SK-N-SH treated with all-trans-retinoic acid at 6 μM for 48 hours (cell line): ENCODE data around the gene KRT86.

ENCODE experiments used
- ATAC-seq: fragments of 200-7000 bp; cut with Tn5 transposase; 3 replicates; pipeline ENCODE4 v1.9.1; 2020; ENCODE audit warnings: mild to moderate bottlenecking, moderate library complexity
- ARNTL ChIP-seq: fragments of 450-650 bp; formaldehyde crosslinking; IDR thresholded peaks from 2 replicates; pipeline ENCODE4 v1.5.0; 2020; ENCODE audit warnings: low read depth, mild to moderate bottlenecking, moderate library complexity, borderline replicate concordance
- BACH2 ChIP-seq: fragments of 250-450 bp; sonication (Bioruptor Pico); IDR thresholded peaks from 2 replicates; pipeline ENCODE4 v1.9.0; 2021; ENCODE audit warnings: mild to moderate bottlenecking, borderline replicate concordance
- CSDC2 ChIP-seq: fragments of 250-450 bp; sonication (Bioruptor Pico); IDR thresholded peaks from 2 replicates; pipeline ENCODE4 v1.5.0; 2020; ENCODE audit warnings: mild to moderate bottlenecking, moderate library complexity
- ESRRG ChIP-seq: fragments of 250-450 bp; sonication (Bioruptor Pico); IDR thresholded peaks from 2 replicates; pipeline ENCODE4 v1.6.1; 2021; ENCODE audit warnings: mild to moderate bottlenecking
- GLIS3 ChIP-seq: fragments of 250-450 bp; sonication (Bioruptor Pico); IDR thresholded peaks from 2 replicates; pipeline ENCODE4 v1.5.0; 2020; ENCODE audit warnings: mild to moderate bottlenecking, moderate library complexity
- OSR1 ChIP-seq: fragments of 250-450 bp; sonication (Bioruptor Pico); IDR thresholded peaks from 2 replicates; pipeline ENCODE4 v1.8.0; 2022; ENCODE audit warnings: moderate library complexity, mild to moderate bottlenecking, inconsistent platforms
- PPARA ChIP-seq: fragments of 250-450 bp; sonication (Bioruptor Pico); IDR thresholded peaks from 2 replicates; pipeline ENCODE4 v1.5.0; 2020; ENCODE audit warnings: mild to moderate bottlenecking, borderline replicate concordance
- RARB ChIP-seq: fragments of 250-450 bp; sonication (Bioruptor Pico); IDR thresholded peaks from 2 replicates; pipeline ENCODE4 v1.8.0; 2021; ENCODE audit warnings: mild to moderate bottlenecking, moderate library complexity
- SNAI2 ChIP-seq: fragments of 250-450 bp; sonication (Bioruptor Pico); IDR thresholded peaks from 2 replicates; pipeline ENCODE4 v1.5.0; 2020; ENCODE audit warnings: mild to moderate bottlenecking, moderate library complexity
- TCF4 ChIP-seq: fragments of 250-450 bp; sonication (Bioruptor Pico); IDR thresholded peaks from 2 replicates; pipeline ENCODE4 v1.8.0; 2021; ENCODE audit warnings: mild to moderate bottlenecking, moderate library complexity, borderline replicate concordance
- TOX ChIP-seq: fragments of 250-450 bp; sonication (Bioruptor Pico); IDR thresholded peaks from 2 replicates; pipeline ENCODE4 v1.8.0; 2021; ENCODE audit warnings: mild to moderate bottlenecking, moderate library complexity, borderline replicate concordance
- ZC3H10 ChIP-seq: fragments of 250-450 bp; sonication (Bioruptor Pico); IDR thresholded peaks from 2 replicates; pipeline ENCODE4 v1.5.1; 2021; ENCODE audit warnings: mild to moderate bottlenecking, moderate library complexity
- ZFP3 ChIP-seq: fragments of 250-450 bp; sonication (Bioruptor Pico); IDR thresholded peaks from 2 replicates; pipeline ENCODE4 v1.5.0; 2020; ENCODE audit warnings: mild to moderate bottlenecking, moderate library complexity
- ZFP30 ChIP-seq: fragments of 450-650 bp; formaldehyde crosslinking; IDR thresholded peaks from 2 replicates; pipeline ENCODE4 v1.5.0; 2022; ENCODE audit warnings: mild to moderate bottlenecking, moderate library complexity
- ZNF565 ChIP-seq: fragments of 450-650 bp; formaldehyde crosslinking; conservative IDR thresholded peaks from 2 replicates; pipeline ENCODE4 v1.5.0; 2020; ENCODE audit warnings: low read depth, mild to moderate bottlenecking, moderate library complexity
- ZNF70 ChIP-seq: fragments of 450-650 bp; formaldehyde crosslinking; IDR thresholded peaks from 2 replicates; pipeline ENCODE4 v1.5.0; 2020; ENCODE audit warnings: mild to moderate bottlenecking, moderate library complexity
- ZNF8 ChIP-seq: fragments of 450-650 bp; formaldehyde crosslinking; IDR thresholded peaks from 2 replicates; pipeline ENCODE4 v1.5.0; 2020; ENCODE audit warnings: mild to moderate bottlenecking, moderate library complexity
- TF ChIP-seq, protein P1 (sequence below): fragments of 250-450 bp; sonication (Bioruptor Pico); IDR thresholded peaks from 2 replicates; pipeline ENCODE4 v1.5.1; 2021; ENCODE audit warnings: mild to moderate bottlenecking, moderate library complexity
- TF ChIP-seq, protein P2 (sequence below): fragments of 250-450 bp; sonication (Bioruptor Pico); IDR thresholded peaks from 2 replicates; pipeline ENCODE4 v1.5.1; 2020; ENCODE audit warnings: low read depth, mild to moderate bottlenecking, moderate library complexity
- TF ChIP-seq, protein P3 (sequence below): fragments of 250-450 bp; sonication (Bioruptor Pico); IDR thresholded peaks from 2 replicates; pipeline ENCODE4 v1.8.0; 2020; ENCODE audit warnings: mild to moderate bottlenecking, moderate library complexity, borderline replicate concordance
- TF ChIP-seq, protein P4 (sequence below): fragments of 250-450 bp; sonication (Bioruptor Pico); IDR thresholded peaks from 2 replicates; pipeline ENCODE4 v1.5.0; 2020; ENCODE audit warnings: mild to moderate bottlenecking, moderate library complexity
- TF ChIP-seq, protein P5 (sequence below): fragments of 250-450 bp; sonication (Bioruptor Pico); IDR thresholded peaks from 2 replicates; pipeline ENCODE4 v1.8.0; 2021; ENCODE audit warnings: low read depth, mild to moderate bottlenecking, moderate library complexity, borderline replicate concordance

Gene KRT86

DNA sequence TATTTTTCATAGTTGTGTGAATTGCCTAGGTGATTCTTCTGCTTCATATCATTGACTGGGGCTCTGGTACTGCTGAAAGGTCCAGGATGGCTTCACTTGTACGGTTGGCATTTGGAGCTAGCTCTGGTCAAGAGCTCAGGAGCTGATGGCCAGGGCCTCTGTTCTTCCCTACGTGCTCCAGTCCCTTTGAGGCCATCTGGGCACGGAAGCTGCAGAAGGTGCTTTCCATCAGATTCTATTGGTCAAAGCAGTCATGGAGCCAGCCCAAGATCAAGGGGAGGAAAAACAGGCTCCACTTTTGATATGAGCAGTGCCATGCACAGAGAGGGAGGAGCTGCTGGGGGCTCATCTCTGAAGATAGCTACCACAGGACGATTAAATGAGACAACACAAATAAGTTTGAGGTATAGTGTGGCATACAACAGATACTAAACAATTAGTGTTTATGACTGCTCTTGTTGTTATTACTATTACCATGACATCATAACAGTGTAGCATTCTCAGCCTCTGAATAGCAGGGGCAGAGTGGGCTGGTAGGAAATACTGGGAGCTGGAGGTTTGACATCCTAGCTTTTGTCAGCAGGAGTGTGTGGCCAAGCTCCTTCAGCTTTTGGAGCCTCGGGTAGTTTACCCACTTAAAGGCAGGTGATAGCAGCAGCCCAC lies 36.3 kb downstream of the KRT86 start:
- no peak for ATAC-seq
- no peak for TF ChIP-seq ZNF8 (CRISPR knock-in tag)
- no peak for TF ChIP-seq ZFP3
- no peak for TF ChIP-seq ZC3H10 (CRISPR knock-in tag)
- no peak for TF ChIP-seq ZNF565 (CRISPR knock-in tag)
- no peak for TF ChIP-seq PPARA (CRISPR knock-in tag)
- TF ChIP-seq RARB: no peak
- TF ChIP-seq, protein P1, sequence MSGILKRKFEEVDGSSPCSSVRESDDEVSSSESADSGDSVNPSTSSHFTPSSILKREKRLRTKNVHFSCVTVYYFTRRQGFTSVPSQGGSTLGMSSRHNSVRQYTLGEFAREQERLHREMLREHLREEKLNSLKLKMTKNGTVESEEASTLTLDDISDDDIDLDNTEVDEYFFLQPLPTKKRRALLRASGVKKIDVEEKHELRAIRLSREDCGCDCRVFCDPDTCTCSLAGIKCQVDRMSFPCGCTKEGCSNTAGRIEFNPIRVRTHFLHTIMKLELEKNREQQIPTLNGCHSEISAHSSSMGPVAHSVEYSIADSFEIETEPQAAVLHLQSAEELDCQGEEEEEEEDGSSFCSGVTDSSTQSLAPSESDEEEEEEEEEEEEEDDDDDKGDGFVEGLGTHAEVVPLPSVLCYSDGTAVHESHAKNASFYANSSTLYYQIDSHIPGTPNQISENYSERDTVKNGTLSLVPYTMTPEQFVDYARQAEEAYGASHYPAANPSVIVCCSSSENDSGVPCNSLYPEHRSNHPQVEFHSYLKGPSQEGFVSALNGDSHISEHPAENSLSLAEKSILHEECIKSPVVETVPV: no peak
- TF ChIP-seq BACH2: no peak
- TF ChIP-seq ESRRG (CRISPR knock-in tag): no peak
- no peak for TF ChIP-seq TCF4
- TF ChIP-seq SNAI2: no peak
- TF ChIP-seq, protein P2, sequence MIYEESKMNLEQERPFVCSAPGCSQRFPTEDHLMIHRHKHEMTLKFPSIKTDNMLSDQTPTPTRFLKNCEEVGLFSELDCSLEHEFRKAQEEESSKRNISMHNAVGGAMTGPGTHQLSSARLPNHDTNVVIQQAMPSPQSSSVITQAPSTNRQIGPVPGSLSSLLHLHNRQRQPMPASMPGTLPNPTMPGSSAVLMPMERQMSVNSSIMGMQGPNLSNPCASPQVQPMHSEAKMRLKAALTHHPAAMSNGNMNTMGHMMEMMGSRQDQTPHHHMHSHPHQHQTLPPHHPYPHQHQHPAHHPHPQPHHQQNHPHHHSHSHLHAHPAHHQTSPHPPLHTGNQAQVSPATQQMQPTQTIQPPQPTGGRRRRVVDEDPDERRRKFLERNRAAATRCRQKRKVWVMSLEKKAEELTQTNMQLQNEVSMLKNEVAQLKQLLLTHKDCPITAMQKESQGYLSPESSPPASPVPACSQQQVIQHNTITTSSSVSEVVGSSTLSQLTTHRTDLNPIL (CRISPR knock-in tag): no peak
- TF ChIP-seq ZFP30 (CRISPR knock-in tag): no peak

DNA sequence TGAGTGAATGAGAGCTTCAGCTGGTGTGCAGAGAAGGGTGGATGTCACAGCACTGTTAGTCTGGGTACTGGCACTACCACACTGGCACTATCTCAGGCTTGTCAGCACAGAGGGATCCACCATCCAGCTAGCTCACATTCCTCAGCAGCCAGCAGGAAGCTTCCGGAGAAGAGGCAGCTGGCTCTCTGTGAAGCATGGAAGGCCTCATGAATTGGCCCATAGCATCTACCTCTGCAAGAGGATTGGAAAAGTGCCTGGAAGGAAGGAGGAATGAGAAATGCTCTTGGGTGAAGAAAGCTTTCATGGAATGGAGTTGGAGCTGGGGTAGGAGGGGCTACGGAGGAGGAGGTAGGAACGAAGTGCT lies 36.8 kb downstream of the KRT86 start:
- no peak for ATAC-seq
- TF ChIP-seq TCF4 (no peak), SNAI2 (no peak), ARNTL (CRISPR knock-in tag) (no peak), TOX (no peak), ZC3H10 (CRISPR knock-in tag) (no peak), OSR1 (CRISPR knock-in tag) (no peak), ZNF8 (CRISPR knock-in tag) (no peak), ZFP30 (CRISPR knock-in tag) (no peak), ESRRG (CRISPR knock-in tag) (no peak), CSDC2 (CRISPR knock-in tag) (no peak)
- TF ChIP-seq, protein P3, sequence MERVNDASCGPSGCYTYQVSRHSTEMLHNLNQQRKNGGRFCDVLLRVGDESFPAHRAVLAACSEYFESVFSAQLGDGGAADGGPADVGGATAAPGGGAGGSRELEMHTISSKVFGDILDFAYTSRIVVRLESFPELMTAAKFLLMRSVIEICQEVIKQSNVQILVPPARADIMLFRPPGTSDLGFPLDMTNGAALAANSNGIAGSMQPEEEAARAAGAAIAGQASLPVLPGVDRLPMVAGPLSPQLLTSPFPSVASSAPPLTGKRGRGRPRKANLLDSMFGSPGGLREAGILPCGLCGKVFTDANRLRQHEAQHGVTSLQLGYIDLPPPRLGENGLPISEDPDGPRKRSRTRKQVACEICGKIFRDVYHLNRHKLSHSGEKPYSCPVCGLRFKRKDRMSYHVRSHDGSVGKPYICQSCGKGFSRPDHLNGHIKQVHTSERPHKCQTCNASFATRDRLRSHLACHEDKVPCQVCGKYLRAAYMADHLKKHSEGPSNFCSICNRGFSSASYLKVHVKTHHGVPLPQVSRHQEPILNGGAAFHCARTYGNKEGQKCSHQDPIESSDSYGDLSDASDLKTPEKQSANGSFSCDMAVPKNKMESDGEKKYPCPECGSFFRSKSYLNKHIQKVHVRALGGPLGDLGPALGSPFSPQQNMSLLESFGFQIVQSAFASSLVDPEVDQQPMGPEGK: no peak
- TF ChIP-seq, protein P2 (CRISPR knock-in tag): no peak

DNA sequence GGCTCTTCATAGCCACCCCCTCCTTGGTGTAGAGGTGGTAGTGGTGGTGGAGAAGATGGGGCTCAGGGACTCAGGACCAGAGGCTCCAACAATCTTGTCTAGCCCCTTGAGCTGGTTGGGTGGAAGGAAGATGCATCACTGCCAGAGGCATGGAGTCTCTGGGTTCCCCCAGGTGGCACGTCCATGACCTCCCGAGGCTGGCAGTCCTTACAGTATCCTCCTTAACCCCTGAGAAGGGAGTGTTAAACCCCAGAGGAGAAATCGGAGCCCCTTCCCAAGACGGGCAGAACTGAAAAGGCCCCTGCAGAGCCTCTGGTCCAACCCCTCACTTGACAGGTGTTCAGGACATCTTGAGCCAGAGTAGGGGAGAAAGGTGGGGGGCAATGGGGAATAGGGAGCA lies 37.6 kb downstream of the KRT86 start:
- no peak for ATAC-seq
- TF ChIP-seq TCF4 (no peak), OSR1 (CRISPR knock-in tag) (no peak), ZFP3 (no peak), ZNF70 (no peak), GLIS3 (CRISPR knock-in tag) (no peak), ZNF565 (CRISPR knock-in tag) (no peak), ZFP30 (CRISPR knock-in tag) (no peak), RARB (no peak), ESRRG (CRISPR knock-in tag) (no peak)
- TF ChIP-seq, protein P4, sequence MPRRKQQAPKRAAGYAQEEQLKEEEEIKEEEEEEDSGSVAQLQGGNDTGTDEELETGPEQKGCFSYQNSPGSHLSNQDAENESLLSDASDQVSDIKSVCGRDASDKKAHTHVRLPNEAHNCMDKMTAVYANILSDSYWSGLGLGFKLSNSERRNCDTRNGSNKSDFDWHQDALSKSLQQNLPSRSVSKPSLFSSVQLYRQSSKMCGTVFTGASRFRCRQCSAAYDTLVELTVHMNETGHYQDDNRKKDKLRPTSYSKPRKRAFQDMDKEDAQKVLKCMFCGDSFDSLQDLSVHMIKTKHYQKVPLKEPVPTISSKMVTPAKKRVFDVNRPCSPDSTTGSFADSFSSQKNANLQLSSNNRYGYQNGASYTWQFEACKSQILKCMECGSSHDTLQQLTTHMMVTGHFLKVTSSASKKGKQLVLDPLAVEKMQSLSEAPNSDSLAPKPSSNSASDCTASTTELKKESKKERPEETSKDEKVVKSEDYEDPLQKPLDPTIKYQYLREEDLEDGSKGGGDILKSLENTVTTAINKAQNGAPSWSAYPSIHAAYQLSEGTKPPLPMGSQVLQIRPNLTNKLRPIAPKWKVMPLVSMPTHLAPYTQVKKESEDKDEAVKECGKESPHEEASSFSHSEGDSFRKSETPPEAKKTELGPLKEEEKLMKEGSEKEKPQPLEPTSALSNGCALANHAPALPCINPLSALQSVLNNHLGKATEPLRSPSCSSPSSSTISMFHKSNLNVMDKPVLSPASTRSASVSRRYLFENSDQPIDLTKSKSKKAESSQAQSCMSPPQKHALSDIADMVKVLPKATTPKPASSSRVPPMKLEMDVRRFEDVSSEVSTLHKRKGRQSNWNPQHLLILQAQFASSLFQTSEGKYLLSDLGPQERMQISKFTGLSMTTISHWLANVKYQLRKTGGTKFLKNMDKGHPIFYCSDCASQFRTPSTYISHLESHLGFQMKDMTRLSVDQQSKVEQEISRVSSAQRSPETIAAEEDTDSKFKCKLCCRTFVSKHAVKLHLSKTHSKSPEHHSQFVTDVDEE (CRISPR knock-in tag): no peak
- TF ChIP-seq, protein P3: no peak
- TF ChIP-seq, protein P2 (CRISPR knock-in tag): no peak
- TF ChIP-seq, protein P5, sequence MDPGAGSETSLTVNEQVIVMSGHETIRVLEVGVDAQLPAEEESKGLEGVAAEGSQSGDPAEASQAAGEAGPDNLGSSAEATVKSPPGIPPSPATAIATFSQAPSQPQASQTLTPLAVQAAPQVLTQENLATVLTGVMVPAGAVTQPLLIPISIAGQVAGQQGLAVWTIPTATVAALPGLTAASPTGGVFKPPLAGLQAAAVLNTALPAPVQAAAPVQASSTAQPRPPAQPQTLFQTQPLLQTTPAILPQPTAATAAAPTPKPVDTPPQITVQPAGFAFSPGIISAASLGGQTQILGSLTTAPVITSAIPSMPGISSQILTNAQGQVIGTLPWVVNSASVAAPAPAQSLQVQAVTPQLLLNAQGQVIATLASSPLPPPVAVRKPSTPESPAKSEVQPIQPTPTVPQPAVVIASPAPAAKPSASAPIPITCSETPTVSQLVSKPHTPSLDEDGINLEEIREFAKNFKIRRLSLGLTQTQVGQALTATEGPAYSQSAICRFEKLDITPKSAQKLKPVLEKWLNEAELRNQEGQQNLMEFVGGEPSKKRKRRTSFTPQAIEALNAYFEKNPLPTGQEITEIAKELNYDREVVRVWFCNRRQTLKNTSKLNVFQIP (CRISPR knock-in tag): no peak
- TF ChIP-seq, protein P1: no peak
